ENCODE data around the gene TNK1. TPM values are rescaled to one million over a fixed set of nuclear protein-coding genes. Genes with fewer than 3 reads are reported as not detected.

Gene TNK1
- total RNA-seq, 1 donor from 2014 or later, result 0.43 TPM

- peaks cover 11 to 21% of the 10 kb centered on the region in 2 donors for H3K4me1 ChIP-seq
- intact Hi-C loops (cut with DNase I), result no loop called here
- H3K27ac ChIP-seq, result no peak overlapping the region
- no peak for DNase-seq (ENCODE audit: low spot score in 2 of 2)
- no peaks in the 10 kb centered on the region for H3K36me3 ChIP-seq
- no peak for TF ChIP-seq CTCF (IDR thresholded peaks at IDR 0.05)
- H3K9me3 ChIP-seq, result no peaks in the 10 kb centered on the region
- no peak overlapping the region for H3K4me3 ChIP-seq
- no peaks in the 10 kb centered on the region for H3K27me3 ChIP-seq
These were observed 32.2 kb upstream of the TNK1 start for GRCh38 chr17:7348478-7349242.

- intact Hi-C loops (cut with DNase I), result loop anchor here (1.0 to 5.0 kb wide), 10 partner anchors 43 to 490 kb away; partner anchors contain the start of genes FXR2, GABARAP, POLR2A and SENP3
- H3K4me1 ChIP-seq, result peaks cover 11 to 36% of the 10 kb centered on the region in 2 donors
These were observed 29.0 kb upstream of the TNK1 start, which contains the start of gene KCTD11 for GRCh38 chr17:7351665-7352502. TSS of gene KCTD11 (plus strand) at chr17:7352162.

GRCh38 chr17:7352503-7352889 is 28.4 kb upstream of the TNK1 start:
- DNase-seq (ENCODE audit: low spot score in 2 of 2), result no peak
- Histone ChIP-seq H3K9me3 (no peaks in the 10 kb centered on the region), H3K27ac (peak overlapping the region; percentile 96 to 100), H3K27me3 (no peaks in the 10 kb centered on the region), H3K4me3 (peak overlapping the region; percentile 71 to 98), H3K4me1 (peaks cover 11 to 36% of the 10 kb centered on the region in 2 donors), H3K36me3 (no peaks in the 10 kb centered on the region)
- intact Hi-C loops (cut with DNase I), result loop anchor here (1.0 to 5.0 kb wide), 6 partner anchors 84 to 490 kb away; partner anchors contain the start of genes GABARAP, POLR2A, SENP3 and TP53
- peak in 1 of 3 experiments; percentile 69 for TF ChIP-seq CTCF (IDR thresholded peaks at IDR 0.05)

More at GRCh38 chr17:7351665-7352502, 29.0 kb upstream of the TNK1 start, which contains the start of gene KCTD11:
- peak in 2 of 3 experiments; percentile 57 to 59 for TF ChIP-seq CTCF (IDR thresholded peaks at IDR 0.05)
- Histone ChIP-seq H3K27ac (peak within 1 kb of the TSS; percentile 96 to 100), H3K27me3 (no peaks in the 10 kb centered on the region), H3K9me3 (no peaks in the 10 kb centered on the region), H3K4me3 (peak within 1 kb of the TSS; percentile 71 to 98), H3K36me3 (no peaks in the 10 kb centered on the region)
- peak; percentile 69 to 97 for DNase-seq (ENCODE audit: low spot score in 2 of 2)

GRCh38 chr17:7352910-7353635 is 27.8 kb upstream of the TNK1 start:
- Histone ChIP-seq H3K4me3 (peak overlapping the region; percentile 71 to 98), H3K9me3 (no peaks in the 10 kb centered on the region), H3K4me1 (peaks cover 11 to 36% of the 10 kb centered on the region in 2 donors), H3K27me3 (no peaks in the 10 kb centered on the region), H3K27ac (peak overlapping the region; percentile 96 to 100), H3K36me3 (no peaks in the 10 kb centered on the region)
- intact Hi-C loops (cut with DNase I), result loop anchor here (1.0 to 5.0 kb wide), 6 partner anchors 83 to 489 kb away; partner anchors contain the start of genes GABARAP, POLR2A, SENP3 and TP53
- TF ChIP-seq CTCF (IDR thresholded peaks at IDR 0.05), result no peak
- DNase-seq (ENCODE audit: low spot score in 2 of 2), result no peak
